ENCODE data around the gene TSHZ2. TPM values are rescaled to one million over a fixed set of nuclear protein-coding genes. Genes with fewer than 3 reads are reported as not detected.

TSHZ2 gene
- total RNA-seq, 1 experiment from 2014 or later, result 0.07 TPM

DNA sequence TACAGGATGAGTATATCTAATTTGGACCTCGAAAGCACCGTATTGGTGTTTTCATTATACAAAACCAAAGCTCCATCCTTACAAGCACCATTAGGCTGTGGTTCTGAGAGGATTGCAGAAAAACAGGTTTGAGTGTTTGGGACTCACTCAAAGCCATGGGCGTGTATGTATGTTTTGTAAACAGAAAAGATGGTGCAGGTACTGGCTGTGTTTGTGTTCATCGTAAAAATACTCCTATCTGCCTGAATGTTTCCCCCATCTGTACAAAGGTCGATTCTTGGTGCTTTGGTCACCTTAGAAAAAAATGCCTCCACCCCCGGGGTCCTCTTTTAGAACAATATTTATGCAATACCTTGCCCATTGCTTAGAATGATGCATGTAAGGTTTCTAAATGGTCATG lies 286.6 kb downstream of the TSHZ2 start:
- TF ChIP-seq, protein P1, sequence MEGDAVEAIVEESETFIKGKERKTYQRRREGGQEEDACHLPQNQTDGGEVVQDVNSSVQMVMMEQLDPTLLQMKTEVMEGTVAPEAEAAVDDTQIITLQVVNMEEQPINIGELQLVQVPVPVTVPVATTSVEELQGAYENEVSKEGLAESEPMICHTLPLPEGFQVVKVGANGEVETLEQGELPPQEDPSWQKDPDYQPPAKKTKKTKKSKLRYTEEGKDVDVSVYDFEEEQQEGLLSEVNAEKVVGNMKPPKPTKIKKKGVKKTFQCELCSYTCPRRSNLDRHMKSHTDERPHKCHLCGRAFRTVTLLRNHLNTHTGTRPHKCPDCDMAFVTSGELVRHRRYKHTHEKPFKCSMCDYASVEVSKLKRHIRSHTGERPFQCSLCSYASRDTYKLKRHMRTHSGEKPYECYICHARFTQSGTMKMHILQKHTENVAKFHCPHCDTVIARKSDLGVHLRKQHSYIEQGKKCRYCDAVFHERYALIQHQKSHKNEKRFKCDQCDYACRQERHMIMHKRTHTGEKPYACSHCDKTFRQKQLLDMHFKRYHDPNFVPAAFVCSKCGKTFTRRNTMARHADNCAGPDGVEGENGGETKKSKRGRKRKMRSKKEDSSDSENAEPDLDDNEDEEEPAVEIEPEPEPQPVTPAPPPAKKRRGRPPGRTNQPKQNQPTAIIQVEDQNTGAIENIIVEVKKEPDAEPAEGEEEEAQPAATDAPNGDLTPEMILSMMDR (conservative IDR thresholded peaks at IDR 0.05), result no peak
- Mint-ChIP-seq H3K27me3 (ENCODE audit: low read depth) (peaks cover 2% of the 10 kb centered on the region), H3K36me3 (ENCODE audit: insufficient read depth in 1 of 3, low read depth in 3 of 3) (peaks cover 3 to 16% (median 4%) of the 10 kb centered on the region in 3 experiments; a peak in 6 of 7 replicates), H3K27ac (no peak overlapping the region), H3K4me1 (peaks cover 4 to 7% of the 10 kb centered on the region in 2 experiments; a peak in 2 of 4 replicates), H3K4me3 (no peak overlapping the region), H3K9me3 (peaks cover 0 to 13% of the 10 kb centered on the region in 2 experiments; a peak in 4 of 5 replicates)
- Histone ChIP-seq H4K91ac (ENCODE audit: insufficient read length, low read depth, low read length) (no peak overlapping the region), H3K27ac (ENCODE audit: insufficient read length, low read depth, low read length) (no peak overlapping the region), H2AK5ac (ENCODE audit: insufficient read length, low read length) (no peak overlapping the region), H3K56ac (ENCODE audit: insufficient read length, low read depth, low read length) (no peak overlapping the region), H2AFZ (ENCODE audit: low read length) (no peak overlapping the region), H4K20me1 (ENCODE audit: control insufficient read depth, insufficient read depth, insufficient read length) (no peaks in the 10 kb centered on the region), H3K23me2 (ENCODE audit: insufficient read length, low read depth, low read length, poor library complexity, severe bottlenecking) (no peaks in the 10 kb centered on the region), H3T11ph (ENCODE audit: low read length) (no peak overlapping the region), H3K9me3 (ENCODE audit: control insufficient read depth, low read depth, low read length) (no peaks in the 10 kb centered on the region), H3K79me2 (ENCODE audit: insufficient read depth, low read length) (no peaks in the 10 kb centered on the region), H3K4me2 (ENCODE audit: insufficient read depth, insufficient read length, low read length) (no peak overlapping the region), H3K18ac (ENCODE audit: insufficient read length, low read depth, low read length) (no peak overlapping the region), H2BK12ac (ENCODE audit: insufficient read length, low read depth, low read length) (no peak overlapping the region), H3K9ac (ENCODE audit: extremely low read depth, insufficient read length, low read length) (no peak overlapping the region), H2BK15ac (ENCODE audit: low read depth, low read length) (no peak overlapping the region), H3K27me3 (ENCODE audit: insufficient read depth, low read length) (no peaks in the 10 kb centered on the region), H3K4ac (ENCODE audit: low read depth, low read length) (no peak overlapping the region), H2BK20ac (ENCODE audit: low read depth, low read length, poor library complexity, severe bottlenecking) (no peak overlapping the region), H2BK5ac (ENCODE audit: insufficient read length, low read length) (no peak overlapping the region), H4K5ac (ENCODE audit: insufficient read length, low read depth, low read length) (no peak overlapping the region), H3K4me1 (ENCODE audit: insufficient read depth, low read length) (no peaks in the 10 kb centered on the region), H3K23ac (ENCODE audit: insufficient read length, low read depth, low read length) (no peak overlapping the region), H2BK120ac (ENCODE audit: low read depth, low read length, poor library complexity, severe bottlenecking) (no peak overlapping the region), H3K14ac (ENCODE audit: insufficient read depth, low read length) (no peak overlapping the region), H4K8ac (replicated peaks; ENCODE audit: insufficient read length, low read depth, low read length) (no peak overlapping the region), H3K79me1 (ENCODE audit: insufficient read depth, low read depth, low read length, poor library complexity, severe bottlenecking) (no peaks in the 10 kb centered on the region)
- DNase-seq, result no peak
- no CpG with 5 or more reads among the region's 6 CpGs for WGBS (ENCODE audit: extremely low coverage, insufficient read length, low lambda C conversion rate)

All from H9 (cell line).